Activated B cell treated with CpG ODN at 0.5 μM for 24 hours (primary cell): Measurements from ENCODE around the gene AUTS2. TPM values are rescaled to one million over a fixed set of nuclear protein-coding genes. Genes with fewer than 3 reads are reported as not detected.
"Not testable (repeated sequence)": the region's sequence is repeated elsewhere in the genome, so short reads cannot be mapped to it uniquely, and the experiment has no call there.

Source experiments
- ATAC-seq: fragments of 200-7000 bp; cut with Tn5 transposase; one replicate; pipeline ENCODE4 v1.10.0; 2021; ENCODE audit warnings: low read depth, mild to moderate bottlenecking, moderate library complexity
- CTCF ChIA-PET: fragments of 350-600 bp; sonication (Branson Sonifier 250); formaldehyde crosslinking; loops from one replicate; lab custom pipeline; 2021; ENCODE audit warnings: antibody characterized with exemption; lab: Charles Lee
- POLR2A ChIA-PET: fragments of 350-600 bp; sonication (Branson Sonifier 250); formaldehyde crosslinking; loops from one replicate; lab custom pipeline; 2021; ENCODE audit warnings: antibody characterized with exemption; lab: Charles Lee
- DNase-seq: peaks from one replicate; pipeline ENCODE4 v3.0.0; 2022
- H3K27ac Mint-ChIP-seq: one replicate; pipeline ENCODE4 v1.8.0; 2020; ENCODE audit warnings: mixed read lengths
- H3K27me3 Mint-ChIP-seq: one replicate; pipeline ENCODE4 v1.8.0; 2021; ENCODE audit warnings: mixed read lengths
- H3K36me3 Mint-ChIP-seq: one replicate; pipeline ENCODE4 v1.8.0; 2021; ENCODE audit warnings: low read depth, mixed read lengths
- H3K4me1 Mint-ChIP-seq: one replicate; pipeline ENCODE4 v1.8.0; 2021; ENCODE audit warnings: mixed read lengths
- H3K4me3 Mint-ChIP-seq: one replicate; pipeline ENCODE4 v1.8.0; 2020; ENCODE audit warnings: mild to moderate bottlenecking, mixed read lengths
- H3K9me3 Mint-ChIP-seq: one replicate; pipeline ENCODE4 v1.8.0; 2020; ENCODE audit warnings: mixed read lengths
- intact Hi-C: fragments of 100-400 bp; cut with micrococcal nuclease; formaldehyde crosslinking; loops from one replicate; pipeline ENCODE4 v1.15.1; 2024
- total RNA-seq: library from RNA; stranded (reverse); gene quantifications from 2 replicates; pipeline ENCODE4 v1.2.3, GENCODE V29; 2022
- TF ChIP-seq, protein P1 (sequence below): fragments of 200-600 bp; IDR thresholded peaks from one replicate; pipeline ENCODE4 v1.8.0; 2022; ENCODE audit warnings: antibody characterized with exemption, mild to moderate bottlenecking

Gene AUTS2
- total RNA-seq, 1 donor from 2014 or later = 15.9 TPM

DNA sequence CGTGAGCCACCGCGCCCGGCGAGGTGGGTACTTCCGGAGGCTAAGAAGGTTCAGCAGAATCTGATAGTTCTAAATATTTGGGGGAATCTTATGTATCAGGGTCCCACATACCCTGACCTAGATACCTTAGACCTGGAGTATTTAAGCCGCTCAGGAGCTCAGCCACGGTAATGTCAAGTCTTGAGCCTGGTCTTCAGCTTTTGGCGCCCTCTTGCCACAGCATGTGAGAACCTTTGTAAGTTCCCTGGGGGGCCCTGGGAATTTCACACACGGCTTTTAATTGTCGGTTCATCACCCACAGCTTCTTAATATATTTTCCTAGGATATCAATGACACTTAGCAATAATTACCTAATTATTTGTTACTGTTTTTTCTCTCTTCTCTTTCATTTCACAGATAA lies 1209.4 kb downstream of the AUTS2 start:
- no peak overlapping the region for H3K4me3 Mint-ChIP-seq
- TF ChIP-seq, protein P1, sequence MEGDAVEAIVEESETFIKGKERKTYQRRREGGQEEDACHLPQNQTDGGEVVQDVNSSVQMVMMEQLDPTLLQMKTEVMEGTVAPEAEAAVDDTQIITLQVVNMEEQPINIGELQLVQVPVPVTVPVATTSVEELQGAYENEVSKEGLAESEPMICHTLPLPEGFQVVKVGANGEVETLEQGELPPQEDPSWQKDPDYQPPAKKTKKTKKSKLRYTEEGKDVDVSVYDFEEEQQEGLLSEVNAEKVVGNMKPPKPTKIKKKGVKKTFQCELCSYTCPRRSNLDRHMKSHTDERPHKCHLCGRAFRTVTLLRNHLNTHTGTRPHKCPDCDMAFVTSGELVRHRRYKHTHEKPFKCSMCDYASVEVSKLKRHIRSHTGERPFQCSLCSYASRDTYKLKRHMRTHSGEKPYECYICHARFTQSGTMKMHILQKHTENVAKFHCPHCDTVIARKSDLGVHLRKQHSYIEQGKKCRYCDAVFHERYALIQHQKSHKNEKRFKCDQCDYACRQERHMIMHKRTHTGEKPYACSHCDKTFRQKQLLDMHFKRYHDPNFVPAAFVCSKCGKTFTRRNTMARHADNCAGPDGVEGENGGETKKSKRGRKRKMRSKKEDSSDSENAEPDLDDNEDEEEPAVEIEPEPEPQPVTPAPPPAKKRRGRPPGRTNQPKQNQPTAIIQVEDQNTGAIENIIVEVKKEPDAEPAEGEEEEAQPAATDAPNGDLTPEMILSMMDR = no peak
- CTCF ChIA-PET = no interaction called here

DNA sequence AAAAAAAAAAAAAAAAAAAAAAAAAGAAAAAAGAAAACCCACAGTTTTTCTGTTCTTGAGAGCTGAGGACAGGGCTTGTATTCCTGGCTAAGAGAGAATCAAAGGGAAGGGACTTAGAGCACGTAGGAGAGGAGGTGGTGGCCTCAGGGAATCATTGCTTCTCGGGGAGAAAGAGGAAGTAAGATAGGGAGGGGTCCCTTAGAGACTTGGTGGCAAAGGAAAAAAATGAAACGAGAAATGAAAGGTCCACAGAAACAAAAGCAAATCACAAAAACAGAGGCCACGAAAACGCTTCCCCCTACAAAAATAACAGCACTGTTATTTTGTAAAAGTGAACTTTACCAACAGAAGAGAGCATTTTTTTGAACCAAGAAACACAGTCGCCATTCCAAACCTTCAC lies 1210.6 kb downstream of the AUTS2 start:
- no peak for ATAC-seq
- Mint-ChIP-seq H3K36me3 (no peaks in the 10 kb centered on the region), H3K27me3 (peaks cover 12% of the 10 kb centered on the region), H3K9me3 (no peaks in the 10 kb centered on the region), H3K27ac (peak overlapping the region; percentile 41), H3K4me3 (peak overlapping the region; percentile 61), H3K4me1 (peaks cover 24% of the 10 kb centered on the region)
- ChIA-PET CTCF (no interaction called here), POLR2A (interaction anchor here (0.7 kb wide), 1 partner anchor 42 kb away, joined by 5 read pairs; no protein-coding TSS in a partner anchor)
- no peak for DNase-seq
- intact Hi-C loops = loop anchor here (5.0 kb wide), 1 partner anchor 42 kb away; no protein-coding TSS in a partner anchor
- TF ChIP-seq, protein P1 = no peak

More for the DNA sequence above, 1209.4 kb downstream of the AUTS2 start:
- Mint-ChIP-seq H3K9me3 (peaks cover 3% of the 10 kb centered on the region), H3K27me3 (peaks cover 11% of the 10 kb centered on the region), H3K36me3 (no peaks in the 10 kb centered on the region), H3K27ac (no peak overlapping the region), H3K4me1 (peaks cover 24% of the 10 kb centered on the region)
- POLR2A ChIA-PET = no interaction called here
- intact Hi-C loops = loop anchor here (5.0 kb wide), 1 partner anchor 40 kb away; no protein-coding TSS in a partner anchor
- ATAC-seq (no peak), DNase-seq (no peak)

DNA sequence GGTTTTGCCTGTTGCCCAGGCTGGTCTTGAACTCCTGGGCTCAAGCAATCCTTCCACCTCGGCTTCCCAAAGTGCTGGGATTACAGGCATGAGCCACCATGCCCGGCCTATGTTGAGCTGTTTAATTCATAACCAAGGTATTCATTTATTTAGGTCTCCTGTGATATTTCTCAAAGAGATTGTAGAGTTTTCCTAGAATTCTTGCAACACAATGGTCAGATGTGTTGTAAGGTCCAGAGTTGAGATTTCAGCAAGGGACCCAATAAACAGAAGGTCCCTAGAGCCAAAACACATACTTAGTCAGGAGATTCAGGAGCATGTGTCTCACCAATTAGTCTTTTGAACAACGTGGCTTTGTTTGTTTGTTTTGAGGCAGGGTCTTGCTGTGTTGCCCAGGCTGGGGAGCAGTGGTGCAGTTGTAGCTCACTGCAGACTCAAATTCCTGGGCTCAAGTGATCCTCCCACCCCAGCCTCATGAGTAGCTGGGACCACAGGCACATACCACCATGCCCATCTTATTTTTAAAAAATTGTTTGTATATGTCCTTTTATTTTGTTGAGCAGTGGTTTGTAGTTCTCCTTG lies 1212.4 kb downstream of the AUTS2 start:
- H3K36me3 Mint-ChIP-seq = no peaks in the 10 kb centered on the region
- DNase-seq (no peak), ATAC-seq (no peak)
- peaks cover 15% of the 10 kb centered on the region for H3K4me1 Mint-ChIP-seq
- H3K27ac Mint-ChIP-seq = no peak overlapping the region
- ChIA-PET CTCF (no interaction called here), POLR2A (no interaction called here)
- TF ChIP-seq, protein P1 = no peak
- intact Hi-C loops = no loop called here
- peaks cover 13% of the 10 kb centered on the region for H3K27me3 Mint-ChIP-seq
- no peaks in the 10 kb centered on the region for H3K9me3 Mint-ChIP-seq
- H3K4me3 Mint-ChIP-seq = no peak overlapping the region

DNA sequence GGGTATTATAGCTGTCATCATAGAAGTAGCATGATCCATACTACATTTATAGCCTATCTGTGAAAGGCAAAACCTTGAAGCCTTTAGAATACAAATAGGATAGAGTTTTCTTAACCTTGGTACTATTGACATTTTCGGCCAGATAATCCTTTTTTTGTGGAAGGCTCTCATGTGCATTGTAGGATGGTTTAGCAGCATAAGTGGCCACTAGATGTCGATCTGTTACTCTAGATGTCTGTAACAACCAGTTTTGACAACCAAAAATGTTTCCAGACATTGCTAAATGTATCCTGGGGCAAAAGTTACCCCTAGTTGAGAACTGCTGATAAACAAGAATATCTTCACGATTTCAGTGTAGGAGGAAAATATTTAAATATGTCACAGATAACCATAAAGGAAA lies 1214.2 kb downstream of the AUTS2 start:
- ChIA-PET CTCF (no interaction called here), POLR2A (no interaction called here)
- no peak for DNase-seq
- H3K27ac Mint-ChIP-seq = no peak overlapping the region
- no peak for ATAC-seq
- intact Hi-C loops = no loop called here
- no peak overlapping the region for H3K4me3 Mint-ChIP-seq
- peaks cover 15% of the 10 kb centered on the region for H3K4me1 Mint-ChIP-seq
- peaks cover 15% of the 10 kb centered on the region for H3K27me3 Mint-ChIP-seq
- TF ChIP-seq, protein P1 = no peak
- H3K36me3 Mint-ChIP-seq = no peaks in the 10 kb centered on the region
- H3K9me3 Mint-ChIP-seq = peaks cover 1% of the 10 kb centered on the region

DNA sequence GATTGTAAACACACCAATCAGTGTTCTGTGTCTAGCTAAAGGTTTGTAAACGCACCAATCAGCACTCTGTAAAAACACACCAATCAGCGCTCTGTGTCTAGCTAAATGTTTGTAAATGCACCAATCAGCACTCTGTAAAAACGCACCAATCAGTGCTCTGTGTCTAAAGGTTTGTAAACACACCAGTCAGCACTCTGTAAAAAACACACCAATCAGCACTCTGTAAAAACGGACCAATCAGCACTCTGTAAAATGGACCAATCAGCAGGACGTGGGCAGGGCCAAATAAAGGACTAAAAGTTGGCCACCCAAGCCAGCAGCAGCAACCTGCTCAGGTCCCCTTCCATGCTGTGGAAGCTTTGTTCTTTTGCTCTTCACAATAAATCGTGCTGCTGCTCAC lies 1224.2 kb downstream of the AUTS2 start:
- H3K27ac Mint-ChIP-seq, POLR2A ChIA-PET, intact Hi-C loops, CTCF ChIA-PET, H3K27me3 Mint-ChIP-seq, H3K36me3 Mint-ChIP-seq, DNase-seq, H3K4me3 Mint-ChIP-seq, ATAC-seq, H3K4me1 Mint-ChIP-seq: not testable (repeated sequence)
- peaks cover 11% of the 10 kb centered on the region for H3K9me3 Mint-ChIP-seq
